ENCODE results near the gene PRKAR1B.

PRKAR1B gene

DNA sequence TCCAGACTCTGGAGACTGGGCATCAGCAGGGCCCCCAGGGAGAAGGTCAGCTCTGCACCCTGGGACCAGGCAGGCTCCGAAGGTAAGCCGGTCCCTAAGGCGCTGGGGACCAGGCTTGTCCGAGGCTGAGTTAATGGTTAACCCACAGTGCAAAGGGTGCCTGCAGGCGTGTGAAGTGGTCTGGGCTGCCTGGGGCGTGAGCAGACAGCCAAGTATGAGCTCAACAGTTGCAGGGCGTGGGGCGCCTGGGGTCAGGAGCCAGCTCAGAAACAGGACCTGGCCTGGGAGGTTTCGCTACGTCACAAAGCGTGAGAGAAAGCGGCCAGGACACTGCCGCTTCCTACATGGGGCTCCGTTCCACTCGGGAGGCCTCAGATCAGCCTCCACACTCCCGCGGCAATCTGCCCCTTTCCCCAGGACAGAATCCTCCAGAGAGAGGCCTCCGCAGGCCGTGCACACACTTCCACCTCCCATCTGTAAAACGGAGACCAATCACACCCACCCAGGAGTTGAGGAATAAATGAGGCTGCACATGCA, 223.4 kb downstream of the PRKAR1B start:
- no peak for DNase-seq

- no peak for DNase-seq
Observed at GRCh38 chr7:502296-502695, 224.8 kb downstream of the PRKAR1B start.

DNA sequence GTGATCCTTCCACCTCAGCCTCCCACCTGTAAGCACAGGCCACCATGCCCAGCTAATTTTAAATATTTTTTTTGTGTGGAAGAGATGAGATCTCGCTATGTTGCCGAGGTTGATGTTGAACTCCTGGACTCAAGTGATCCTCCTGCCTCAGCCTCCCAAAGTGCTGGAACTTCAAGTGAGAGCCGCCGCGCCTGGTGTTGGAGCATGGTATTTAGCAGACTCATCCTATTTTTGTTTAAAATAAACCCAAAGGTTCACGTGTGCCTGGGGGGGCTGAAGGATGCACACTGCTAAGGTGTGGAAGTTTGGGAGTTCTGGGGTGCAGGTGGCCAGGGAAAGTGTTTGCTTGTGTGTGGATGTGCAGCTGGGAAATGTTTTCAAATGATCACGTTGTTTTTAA, 225.6 kb downstream of the PRKAR1B start:
- DNase-seq = no peak

- DNase-seq = no peak
Observed at GRCh38 chr7:500521-501420, 226.3 kb downstream of the PRKAR1B start.

GRCh38 chr7:499853-500485, 227.1 kb downstream of the PRKAR1B start:
- DNase-seq = no peak
